GM10266 (cell line): ENCODE data around the gene ROPN1L.

Source experiments
- DNase-seq: peaks from one replicate; pipeline ENCODE4 v3.0.0; 2012; ENCODE audit errors: extremely low spot score
- TF ChIP-seq, protein P1 (sequence below): IDR thresholded peaks from 2 replicates; pipeline ENCODE4 v1.5.1; 2012; ENCODE audit warnings: mild to moderate bottlenecking, low read depth; ENCODE audit not compliant: control insufficient read depth, insufficient read depth; ENCODE audit errors: missing control alignments

The ROPN1L gene

DNA sequence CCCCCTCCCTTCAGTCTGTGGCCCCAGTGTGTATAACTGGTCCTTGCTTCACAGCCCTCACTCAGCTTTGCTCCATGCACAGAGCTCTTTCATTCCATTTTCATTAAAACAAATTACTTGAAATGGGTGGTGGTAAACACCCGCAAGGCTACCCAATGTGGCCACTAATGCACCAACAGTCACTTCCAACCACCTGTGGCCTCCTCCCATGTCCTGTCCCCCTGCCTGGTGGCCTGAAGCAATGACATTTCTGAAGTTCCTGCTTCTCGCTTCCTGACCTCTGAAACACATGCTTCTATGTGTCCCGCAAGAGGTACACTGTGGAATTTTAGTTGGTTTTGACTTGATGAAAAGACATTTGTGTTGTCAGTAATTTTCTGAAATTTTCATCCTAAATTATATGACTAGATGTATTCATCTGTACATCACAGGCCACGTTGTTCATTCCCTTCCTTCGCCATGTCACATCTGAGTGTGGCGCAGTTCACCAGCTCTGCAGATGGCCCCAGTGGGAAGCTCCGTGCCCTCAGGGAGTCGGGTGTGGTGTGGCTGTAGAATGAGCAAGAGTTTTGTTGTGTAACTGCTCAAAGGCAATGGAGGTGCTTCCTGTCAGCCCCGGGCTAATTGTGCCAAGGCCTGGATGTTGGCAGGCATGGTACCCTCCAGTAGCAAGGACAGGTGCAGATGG lies 9.6 kb downstream of the ROPN1L start:
- TF ChIP-seq, protein P1, sequence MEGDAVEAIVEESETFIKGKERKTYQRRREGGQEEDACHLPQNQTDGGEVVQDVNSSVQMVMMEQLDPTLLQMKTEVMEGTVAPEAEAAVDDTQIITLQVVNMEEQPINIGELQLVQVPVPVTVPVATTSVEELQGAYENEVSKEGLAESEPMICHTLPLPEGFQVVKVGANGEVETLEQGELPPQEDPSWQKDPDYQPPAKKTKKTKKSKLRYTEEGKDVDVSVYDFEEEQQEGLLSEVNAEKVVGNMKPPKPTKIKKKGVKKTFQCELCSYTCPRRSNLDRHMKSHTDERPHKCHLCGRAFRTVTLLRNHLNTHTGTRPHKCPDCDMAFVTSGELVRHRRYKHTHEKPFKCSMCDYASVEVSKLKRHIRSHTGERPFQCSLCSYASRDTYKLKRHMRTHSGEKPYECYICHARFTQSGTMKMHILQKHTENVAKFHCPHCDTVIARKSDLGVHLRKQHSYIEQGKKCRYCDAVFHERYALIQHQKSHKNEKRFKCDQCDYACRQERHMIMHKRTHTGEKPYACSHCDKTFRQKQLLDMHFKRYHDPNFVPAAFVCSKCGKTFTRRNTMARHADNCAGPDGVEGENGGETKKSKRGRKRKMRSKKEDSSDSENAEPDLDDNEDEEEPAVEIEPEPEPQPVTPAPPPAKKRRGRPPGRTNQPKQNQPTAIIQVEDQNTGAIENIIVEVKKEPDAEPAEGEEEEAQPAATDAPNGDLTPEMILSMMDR = no peak
- DNase-seq = no peak

DNA sequence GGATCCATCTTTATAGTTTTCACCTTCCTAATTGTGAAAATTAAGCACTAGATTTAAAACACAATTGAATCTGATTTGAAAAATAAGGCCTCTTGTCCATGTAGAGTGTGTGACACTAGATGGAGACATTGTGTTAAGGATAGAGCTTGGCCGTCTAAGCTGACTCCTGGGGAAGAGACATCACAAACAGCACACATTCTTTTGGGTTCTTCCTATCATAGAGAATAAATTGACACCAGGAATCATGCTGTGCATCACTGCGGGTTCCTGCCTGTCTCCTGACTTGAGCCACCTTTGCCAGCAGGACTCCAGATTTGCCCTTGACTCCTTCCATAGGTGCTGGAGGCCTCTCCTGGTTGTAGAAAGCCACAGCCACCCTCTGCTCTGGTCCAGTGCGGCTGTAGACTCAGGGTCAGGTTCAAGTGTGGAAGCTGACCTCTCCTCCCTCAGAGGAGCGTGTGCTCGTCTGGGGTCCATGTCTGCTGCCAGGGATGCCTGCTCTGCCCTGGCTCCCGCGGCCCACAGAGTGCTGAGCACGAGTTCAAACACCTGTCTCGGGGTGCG lies 11.2 kb downstream of the ROPN1L start:
- peak; percentile 73 for DNase-seq
- TF ChIP-seq, protein P1 = peak; percentile 69

DNA sequence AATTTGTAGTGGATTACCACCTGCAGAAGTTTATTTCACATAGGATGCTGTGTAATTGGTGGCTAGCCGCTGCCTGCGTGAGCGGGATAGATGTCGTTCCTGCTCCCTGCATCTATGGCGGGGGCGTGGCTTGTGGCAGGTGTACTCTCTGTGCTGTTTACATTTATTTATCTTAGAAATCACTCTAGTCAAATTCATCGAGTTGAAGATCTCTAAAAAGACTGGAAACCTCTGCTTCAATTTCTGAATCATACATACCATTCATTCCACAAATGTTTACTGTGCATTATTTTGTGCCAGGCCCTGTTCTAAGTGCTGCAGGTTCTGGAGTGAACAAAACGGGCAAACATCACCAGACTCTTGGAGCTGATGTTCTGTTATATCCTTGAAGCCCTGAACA lies 11.9 kb downstream of the ROPN1L start:
- no peak for DNase-seq

DNA sequence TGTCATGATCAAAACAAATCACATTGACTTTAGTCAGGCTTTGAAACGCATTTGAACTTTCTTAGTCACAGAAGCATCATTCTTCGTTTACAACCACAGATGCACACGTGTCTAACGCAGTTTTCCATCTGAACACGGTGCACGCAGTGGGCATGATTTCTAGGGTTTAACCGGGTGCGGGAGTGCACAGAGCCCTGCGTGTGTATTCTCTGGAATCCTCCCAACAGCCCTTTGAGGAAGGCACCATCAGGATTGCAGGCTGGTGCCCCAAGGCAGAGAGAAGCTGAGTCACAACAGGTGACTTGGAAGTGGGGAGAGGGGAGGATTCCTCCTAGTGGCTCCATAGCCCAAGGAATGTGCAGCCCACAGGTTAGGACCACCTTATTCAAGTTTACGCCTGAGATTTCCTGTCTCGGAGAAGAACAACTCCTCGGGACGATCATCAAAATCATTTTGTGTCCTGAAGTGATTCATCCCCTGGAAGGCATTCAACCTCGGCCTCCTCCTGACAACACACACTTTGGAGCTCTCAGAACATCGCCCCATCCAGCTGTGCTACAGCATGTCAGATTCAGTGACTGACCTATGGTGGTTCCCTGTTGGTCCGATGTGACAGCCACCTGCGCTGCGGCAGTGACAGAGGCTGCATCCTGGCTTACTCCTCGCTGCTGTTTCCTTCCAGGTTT lies 13.1 kb downstream of the ROPN1L start:
- TF ChIP-seq, protein P1 = no peak
- DNase-seq = no peak

More for the DNA sequence above, 11.9 kb downstream of the ROPN1L start:
- TF ChIP-seq, protein P1 = no peak

DNA sequence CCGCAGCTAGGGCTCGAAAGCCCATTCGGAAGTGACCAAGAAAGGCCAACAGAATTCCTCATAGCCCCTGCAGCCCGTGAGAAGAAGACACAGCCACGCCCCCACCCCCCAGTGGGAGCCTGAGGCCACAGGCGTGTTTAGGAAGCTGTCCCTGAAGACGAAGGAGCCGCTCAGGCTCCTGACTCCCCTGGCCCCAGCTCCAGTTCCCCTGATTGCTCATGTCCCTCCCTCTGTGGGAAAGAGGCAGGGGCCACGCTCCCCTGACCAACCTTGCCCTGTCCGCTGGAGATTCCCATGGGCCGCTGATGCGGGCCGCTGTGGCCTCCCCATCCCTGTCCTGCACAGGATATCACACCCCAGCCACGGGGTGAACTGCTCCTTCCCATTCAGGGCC lies 13.6 kb downstream of the ROPN1L start:
- no peak for DNase-seq
- TF ChIP-seq, protein P1 = no peak

DNA sequence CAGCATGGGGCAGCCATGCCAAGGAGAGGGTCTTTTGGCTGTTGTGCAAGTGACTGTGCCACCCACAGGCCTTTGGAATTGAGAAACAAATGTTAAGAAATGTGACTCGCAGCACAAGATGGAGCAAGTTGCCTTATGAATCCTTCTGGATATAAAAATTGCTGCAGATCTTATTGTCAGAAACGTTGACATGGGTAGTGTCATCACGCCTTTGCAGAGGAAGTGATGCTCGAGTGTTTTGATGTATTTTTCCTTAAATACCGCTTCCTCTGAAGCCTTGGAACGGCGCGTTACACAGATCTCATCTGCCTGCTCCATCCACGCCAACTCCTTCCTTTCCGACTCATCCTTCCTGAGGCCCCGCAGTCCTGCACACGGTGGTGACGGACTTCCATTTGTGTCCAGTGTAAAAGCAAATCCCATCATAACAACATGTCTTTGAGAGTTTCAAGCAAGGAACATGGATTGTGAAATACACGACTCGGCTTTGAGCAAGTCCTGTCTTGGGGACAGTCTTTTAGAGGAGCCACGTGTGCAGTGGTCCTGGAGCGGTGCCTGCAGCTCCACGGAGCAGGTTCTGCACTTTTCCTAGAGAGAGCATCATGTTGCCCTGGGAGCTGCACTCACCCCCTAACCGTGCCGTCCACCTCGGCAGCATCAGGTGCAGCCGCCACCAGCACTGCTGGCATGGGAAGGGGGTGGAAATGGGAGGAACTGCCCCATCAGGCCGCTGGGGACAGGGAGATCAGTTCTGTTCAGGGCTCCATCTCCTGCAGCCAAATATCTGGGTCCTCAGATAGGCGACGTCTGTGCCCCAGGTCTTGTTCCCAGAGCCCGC lies 15.1 kb downstream of the ROPN1L start:
- DNase-seq = no peak
- TF ChIP-seq, protein P1 = no peak
